Measurements from ENCODE around the gene METTL17.

- no peak for TF ChIP-seq CTCF (IDR thresholded peaks at IDR 0.05; ENCODE audit: insufficient read depth, low read length)
- no peak for TF ChIP-seq REST (IDR thresholded peaks at IDR 0.05; ENCODE audit: insufficient replicate concordance, low read depth)
- no peak for TF ChIP-seq POLR2AphosphoS5 (IDR thresholded peaks at IDR 0.05; ENCODE audit: low read depth)
Measured at GRCh38 chr14:21018286-21018685, 28.5 kb downstream of the METTL17 start.
